HL-60 (cell line): ENCODE measurements around the gene CTNND2.

Experiments
- GABPA ChIP-seq: IDR thresholded peaks from 2 replicates; pipeline ENCODE4 v1.6.1; 2012; ENCODE audit warnings: low read depth
- POLR2AphosphoS5 ChIP-seq: IDR thresholded peaks from 2 replicates; pipeline ENCODE4 v1.6.1; 2012; ENCODE audit warnings: low read depth
- SPI1 ChIP-seq: IDR thresholded peaks from 2 replicates; pipeline ENCODE4 v1.6.1; 2012; ENCODE audit warnings: low read depth, mild to moderate bottlenecking, borderline replicate concordance
- TF ChIP-seq, protein P1 (sequence below): IDR thresholded peaks from one replicate; pipeline ENCODE4 v1.5.1; 2011; ENCODE audit warnings: low read length, control low read depth, inconsistent platforms; ENCODE audit not compliant: insufficient read depth
- TF ChIP-seq, protein P2 (sequence below): IDR thresholded peaks from 2 replicates; pipeline ENCODE4 v1.6.1; 2012; ENCODE audit warnings: low read depth; ENCODE audit not compliant: insufficient replicate concordance

DNA sequence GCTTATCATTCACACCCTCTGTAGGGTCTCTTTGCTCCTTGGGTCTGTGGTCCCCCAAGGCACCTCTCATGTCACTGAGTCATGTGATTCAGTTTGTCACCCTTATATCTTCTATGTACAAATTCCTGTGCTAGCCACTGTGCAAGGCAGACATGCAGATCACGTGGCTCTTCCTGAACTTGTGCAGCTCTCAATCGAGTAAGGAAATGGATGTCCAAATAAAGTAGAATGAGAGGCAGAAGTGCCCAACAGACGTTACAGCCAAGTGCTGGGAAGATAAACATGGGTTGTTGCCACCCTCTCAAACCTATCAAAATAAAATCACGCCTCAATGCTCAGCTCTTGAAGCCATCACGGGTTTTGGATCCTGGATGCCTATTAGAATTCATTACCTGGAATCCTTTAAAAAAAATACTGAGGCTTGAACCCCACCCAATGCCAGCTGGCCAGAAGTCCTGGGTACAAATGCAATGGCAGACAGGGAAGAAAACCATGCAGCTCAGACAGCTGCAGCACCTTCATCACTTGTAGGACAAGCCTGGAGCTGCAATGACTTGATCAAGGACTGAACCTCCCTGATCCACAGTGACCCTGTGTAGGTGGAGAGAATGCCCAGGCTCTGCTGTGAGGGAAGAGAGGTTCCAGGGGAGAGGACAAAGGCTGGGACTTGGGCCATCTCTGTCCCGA lies 914.5 kb downstream of the CTNND2 start:
- TF ChIP-seq, protein P1, sequence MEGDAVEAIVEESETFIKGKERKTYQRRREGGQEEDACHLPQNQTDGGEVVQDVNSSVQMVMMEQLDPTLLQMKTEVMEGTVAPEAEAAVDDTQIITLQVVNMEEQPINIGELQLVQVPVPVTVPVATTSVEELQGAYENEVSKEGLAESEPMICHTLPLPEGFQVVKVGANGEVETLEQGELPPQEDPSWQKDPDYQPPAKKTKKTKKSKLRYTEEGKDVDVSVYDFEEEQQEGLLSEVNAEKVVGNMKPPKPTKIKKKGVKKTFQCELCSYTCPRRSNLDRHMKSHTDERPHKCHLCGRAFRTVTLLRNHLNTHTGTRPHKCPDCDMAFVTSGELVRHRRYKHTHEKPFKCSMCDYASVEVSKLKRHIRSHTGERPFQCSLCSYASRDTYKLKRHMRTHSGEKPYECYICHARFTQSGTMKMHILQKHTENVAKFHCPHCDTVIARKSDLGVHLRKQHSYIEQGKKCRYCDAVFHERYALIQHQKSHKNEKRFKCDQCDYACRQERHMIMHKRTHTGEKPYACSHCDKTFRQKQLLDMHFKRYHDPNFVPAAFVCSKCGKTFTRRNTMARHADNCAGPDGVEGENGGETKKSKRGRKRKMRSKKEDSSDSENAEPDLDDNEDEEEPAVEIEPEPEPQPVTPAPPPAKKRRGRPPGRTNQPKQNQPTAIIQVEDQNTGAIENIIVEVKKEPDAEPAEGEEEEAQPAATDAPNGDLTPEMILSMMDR = no peak
- no peak for TF ChIP-seq POLR2AphosphoS5
- TF ChIP-seq SPI1 = no peak
- TF ChIP-seq GABPA = no peak
- TF ChIP-seq, protein P2, sequence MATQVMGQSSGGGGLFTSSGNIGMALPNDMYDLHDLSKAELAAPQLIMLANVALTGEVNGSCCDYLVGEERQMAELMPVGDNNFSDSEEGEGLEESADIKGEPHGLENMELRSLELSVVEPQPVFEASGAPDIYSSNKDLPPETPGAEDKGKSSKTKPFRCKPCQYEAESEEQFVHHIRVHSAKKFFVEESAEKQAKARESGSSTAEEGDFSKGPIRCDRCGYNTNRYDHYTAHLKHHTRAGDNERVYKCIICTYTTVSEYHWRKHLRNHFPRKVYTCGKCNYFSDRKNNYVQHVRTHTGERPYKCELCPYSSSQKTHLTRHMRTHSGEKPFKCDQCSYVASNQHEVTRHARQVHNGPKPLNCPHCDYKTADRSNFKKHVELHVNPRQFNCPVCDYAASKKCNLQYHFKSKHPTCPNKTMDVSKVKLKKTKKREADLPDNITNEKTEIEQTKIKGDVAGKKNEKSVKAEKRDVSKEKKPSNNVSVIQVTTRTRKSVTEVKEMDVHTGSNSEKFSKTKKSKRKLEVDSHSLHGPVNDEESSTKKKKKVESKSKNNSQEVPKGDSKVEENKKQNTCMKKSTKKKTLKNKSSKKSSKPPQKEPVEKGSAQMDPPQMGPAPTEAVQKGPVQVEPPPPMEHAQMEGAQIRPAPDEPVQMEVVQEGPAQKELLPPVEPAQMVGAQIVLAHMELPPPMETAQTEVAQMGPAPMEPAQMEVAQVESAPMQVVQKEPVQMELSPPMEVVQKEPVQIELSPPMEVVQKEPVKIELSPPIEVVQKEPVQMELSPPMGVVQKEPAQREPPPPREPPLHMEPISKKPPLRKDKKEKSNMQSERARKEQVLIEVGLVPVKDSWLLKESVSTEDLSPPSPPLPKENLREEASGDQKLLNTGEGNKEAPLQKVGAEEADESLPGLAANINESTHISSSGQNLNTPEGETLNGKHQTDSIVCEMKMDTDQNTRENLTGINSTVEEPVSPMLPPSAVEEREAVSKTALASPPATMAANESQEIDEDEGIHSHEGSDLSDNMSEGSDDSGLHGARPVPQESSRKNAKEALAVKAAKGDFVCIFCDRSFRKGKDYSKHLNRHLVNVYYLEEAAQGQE = no peak
